HG02610 (cell line): ENCODE results near the gene FASN.

Experiments
- ATAC-seq: cut with Tn5 transposase; IDR thresholded peaks from one replicate; pipeline ENCODE4 v1.9.1; 2021; ENCODE audit warnings: mild to moderate bottlenecking, moderate library complexity; ENCODE audit not compliant: unreplicated experiment

Gene FASN

GRCh38 chr17:82118168-82118814, 20.3 kb upstream of the FASN start:
- ATAC-seq = no peak

DNA sequence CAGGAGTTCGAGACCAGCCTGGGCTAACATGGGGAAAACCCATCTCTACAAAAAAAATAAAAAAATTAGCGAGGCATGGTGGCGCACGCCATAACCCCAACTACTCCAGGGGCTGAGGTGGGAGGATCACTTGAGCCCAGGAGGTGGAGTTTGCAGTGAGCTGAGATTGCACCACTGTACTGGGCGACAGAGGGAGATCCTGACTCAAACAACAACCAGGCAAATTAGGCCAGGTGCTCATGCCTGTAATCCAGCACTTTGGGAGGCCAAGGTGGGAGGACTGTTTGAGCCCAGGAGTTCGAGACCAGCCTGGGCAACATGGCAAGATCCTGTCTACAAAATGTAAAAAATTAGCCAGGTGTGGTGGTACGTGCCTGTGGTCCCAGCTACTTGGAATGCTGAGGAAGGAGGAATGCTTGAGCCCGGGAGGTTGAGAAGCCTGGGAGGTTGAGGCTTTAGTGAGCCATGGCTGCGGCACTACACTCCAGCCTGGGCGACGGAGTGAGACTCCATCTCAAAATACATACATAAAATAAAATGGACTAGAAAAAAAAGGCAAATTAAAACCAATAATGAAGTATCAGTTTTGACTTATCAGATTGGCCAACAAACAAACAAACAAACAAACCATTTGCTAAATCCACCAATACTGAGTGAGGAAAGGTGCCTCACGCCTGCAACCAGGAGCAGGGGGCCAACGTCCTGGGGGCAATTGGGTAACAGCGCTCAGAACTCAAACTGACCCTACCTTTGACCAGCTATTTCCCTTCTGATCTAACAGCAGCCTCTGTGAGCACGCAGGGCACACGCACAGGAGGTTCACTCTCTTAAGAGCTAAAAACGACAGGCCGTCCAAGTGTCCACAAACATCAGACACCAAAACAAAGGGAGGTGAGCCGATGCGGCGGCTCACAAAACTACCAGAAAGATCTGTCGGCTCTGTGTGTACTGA, 19.4 kb upstream of the FASN start:
- ATAC-seq = no peak

DNA sequence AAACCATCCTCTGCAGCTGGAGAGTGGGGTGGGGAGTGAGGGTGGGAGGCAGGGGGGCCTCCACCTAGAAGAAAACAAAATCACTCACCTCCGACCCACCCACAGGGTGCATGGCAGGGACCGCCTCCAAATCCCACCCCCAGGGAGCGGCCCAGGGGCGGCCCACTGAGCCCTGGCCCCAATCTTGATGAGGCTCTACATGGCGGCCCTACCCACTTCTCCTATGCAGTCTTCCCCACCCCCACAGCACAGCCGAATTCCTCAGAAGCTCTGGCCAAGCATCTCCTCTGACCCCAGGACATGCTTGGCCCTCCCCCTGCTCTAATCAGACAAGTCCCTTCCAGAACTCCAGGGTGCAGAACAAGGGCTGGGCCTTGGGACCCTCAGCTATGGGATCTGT, 18.2 kb upstream of the FASN start:
- no peak for ATAC-seq

DNA sequence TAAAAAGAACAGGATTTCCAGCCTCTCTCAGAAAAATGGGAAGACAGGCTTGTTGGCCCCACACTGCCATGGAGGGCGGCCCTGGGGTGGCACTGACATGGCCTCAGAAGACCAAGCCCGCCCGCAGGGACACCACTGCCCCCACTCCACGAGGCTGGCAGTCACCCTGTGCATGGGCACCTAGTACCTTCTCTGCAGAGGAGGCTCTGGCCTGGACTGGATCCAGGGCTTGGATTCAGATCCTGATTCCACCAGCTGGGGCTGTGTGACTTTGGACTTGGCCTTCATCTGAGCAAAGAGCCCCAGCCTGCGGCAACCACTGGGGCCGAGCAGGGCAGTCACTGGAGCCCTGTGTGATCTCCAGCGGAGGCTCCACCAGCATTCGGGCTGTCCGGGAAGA, 16.8 kb upstream of the FASN start:
- no peak for ATAC-seq

- ATAC-seq = no peak
Measured at GRCh38 chr17:82114447-82114846, 16.4 kb upstream of the FASN start.

- no peak for ATAC-seq
Measured at GRCh38 chr17:82113941-82114340, 15.9 kb upstream of the FASN start.

GRCh38 chr17:82113422-82113821, 15.4 kb upstream of the FASN start:
- ATAC-seq = no peak

DNA sequence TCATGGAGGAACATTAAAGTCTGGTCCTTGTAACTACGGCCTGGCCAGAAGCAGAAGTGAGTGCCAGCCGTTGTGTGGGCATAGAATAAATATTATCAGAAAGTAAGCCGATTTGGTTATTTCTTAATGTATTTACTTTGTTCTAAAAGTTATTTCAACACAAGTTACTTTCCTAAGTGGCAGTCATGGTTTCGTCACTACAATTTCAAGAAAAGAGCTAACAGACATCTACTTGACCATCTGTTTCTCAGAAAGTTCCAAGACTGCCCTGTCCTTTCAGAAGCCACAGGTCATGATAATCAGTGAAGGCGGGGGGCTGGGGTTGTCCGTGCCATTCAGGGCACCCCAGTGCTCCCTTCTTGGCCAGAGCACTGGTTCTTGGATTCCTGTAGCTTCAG, 14.9 kb upstream of the FASN start:
- no peak for ATAC-seq

GRCh38 chr17:82112181-82112913, 14.3 kb upstream of the FASN start:
- ATAC-seq = no peak

DNA sequence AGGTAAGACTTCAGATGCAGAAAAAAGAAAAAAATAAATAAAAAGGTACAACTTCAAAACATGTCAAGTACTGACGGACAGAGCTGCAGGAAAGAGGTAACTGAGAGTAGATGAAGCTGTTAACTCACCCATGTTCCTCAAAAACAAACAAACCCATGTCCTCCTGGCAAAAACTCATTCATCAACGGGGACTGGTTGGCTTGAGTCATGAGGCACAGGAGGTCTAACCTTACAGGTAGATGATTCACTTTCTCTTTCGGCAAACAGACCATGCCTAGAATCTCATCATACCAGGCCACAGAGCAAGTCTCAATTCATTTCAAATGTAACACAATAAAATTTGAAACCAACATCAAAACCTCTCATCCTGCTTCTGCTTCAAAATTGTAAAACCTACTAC, 12.3 kb upstream of the FASN start:
- ATAC-seq = no peak

DNA sequence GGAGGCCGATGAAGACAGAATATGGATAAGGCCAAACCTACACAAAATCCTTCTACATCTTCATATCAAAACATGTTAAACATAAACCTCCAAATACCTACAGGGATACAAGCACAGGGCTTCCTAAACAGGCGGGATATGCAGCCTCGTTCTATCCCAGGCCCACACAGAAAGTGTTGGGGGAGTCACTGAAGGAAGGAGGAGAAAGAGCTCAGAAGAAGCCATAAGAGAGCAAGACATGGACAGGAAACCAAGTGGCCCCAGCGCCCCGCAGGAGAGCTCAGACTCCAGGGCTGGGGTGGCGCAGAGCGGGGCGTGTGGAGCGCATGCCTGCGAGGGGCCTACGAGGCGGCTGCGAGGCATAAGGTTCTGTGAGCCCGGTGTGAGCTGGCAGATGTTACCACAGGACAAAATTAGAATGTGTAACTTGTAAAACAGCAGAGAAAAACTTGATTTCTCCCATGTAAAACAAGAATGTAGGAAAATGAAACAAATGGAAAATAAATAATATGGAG, 11.0 kb upstream of the FASN start:
- ATAC-seq = no peak

DNA sequence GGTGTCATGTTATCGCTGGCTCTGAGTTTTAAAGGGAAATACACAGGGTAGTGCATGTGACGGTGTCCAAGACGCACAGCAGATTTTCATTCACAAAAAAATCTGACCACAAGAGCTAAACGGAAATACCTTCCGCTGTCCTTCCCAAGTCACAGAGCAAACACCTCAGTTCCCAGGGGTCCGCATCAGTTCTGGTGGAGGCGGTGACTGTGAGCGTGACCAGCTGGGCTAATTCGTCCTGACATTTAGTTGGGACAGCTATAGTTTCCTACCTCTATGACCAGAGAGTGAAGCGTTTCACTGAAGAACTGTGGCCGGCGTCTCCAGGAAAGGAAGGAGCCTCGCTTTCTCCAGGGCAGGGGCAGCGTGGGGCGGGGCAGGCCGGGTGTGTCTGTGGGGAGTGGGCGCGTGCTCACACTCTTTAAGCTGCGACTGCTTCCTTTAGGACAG, 10.5 kb upstream of the FASN start:
- no peak for ATAC-seq

- no peak for ATAC-seq
Measured at GRCh38 chr17:82108038-82108437, 10.0 kb upstream of the FASN start.

- ATAC-seq = no peak
Measured at GRCh38 chr17:82107341-82107860, 9.4 kb upstream of the FASN start.

GRCh38 chr17:82106688-82107305, 8.8 kb upstream of the FASN start:
- ATAC-seq = no peak

- ATAC-seq = peak; percentile 83
Measured at GRCh38 chr17:82105882-82106687, 8.0 kb upstream of the FASN start.

DNA sequence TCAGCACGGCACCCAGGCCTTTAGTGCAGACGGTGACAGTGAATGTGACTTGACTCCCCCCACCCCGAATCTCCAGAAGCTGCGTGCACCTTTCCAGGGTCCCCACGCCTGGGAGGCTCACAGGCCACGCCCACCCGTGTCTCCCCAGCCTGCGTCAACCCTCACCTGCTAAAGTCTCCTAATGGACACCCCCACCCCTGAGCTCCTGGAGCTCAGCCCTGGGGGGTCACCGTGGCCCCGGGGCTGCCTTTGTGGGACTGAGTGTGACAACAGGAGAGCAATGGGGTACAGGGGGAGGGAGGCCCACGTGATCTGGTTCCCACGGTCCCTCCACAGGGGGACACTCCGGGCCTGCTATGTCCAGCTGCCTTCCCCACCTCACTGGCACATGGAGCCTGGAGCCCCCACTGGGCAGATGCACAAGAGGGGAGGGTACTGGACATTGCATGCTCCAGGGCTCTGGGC, 7.4 kb upstream of the FASN start:
- ATAC-seq = no peak

GRCh38 chr17:82104797-82105416, 6.9 kb upstream of the FASN start:
- no peak for ATAC-seq
